IPS DF 4.7 (cell line): ENCODE measurements around the gene MEGF11.

Source experiments
- DNase-seq: peaks from one replicate; pipeline ENCODE4 v3.0.0-alpha.2; 2013; ENCODE audit warnings: low spot score; ENCODE audit errors: extremely low read depth

The MEGF11 gene

GRCh38 chr15:66240240-66240794 is 13.2 kb downstream of the MEGF11 start:
- DNase-seq, result no peak

- DNase-seq, result no peak
Measured at GRCh38 chr15:66239514-66239913, 14.0 kb downstream of the MEGF11 start.

GRCh38 chr15:66238318-66238717 is 15.2 kb downstream of the MEGF11 start:
- no peak for DNase-seq

- DNase-seq, result no peak
Measured at GRCh38 chr15:66237513-66238235, 15.9 kb downstream of the MEGF11 start.

- no peak for DNase-seq
Measured at GRCh38 chr15:66236806-66237375, 16.7 kb downstream of the MEGF11 start.

- no peak for DNase-seq
Measured at GRCh38 chr15:66235866-66236265, 17.7 kb downstream of the MEGF11 start.

- DNase-seq, result no peak
Measured at GRCh38 chr15:66234798-66235197, 18.8 kb downstream of the MEGF11 start.

- DNase-seq, result no peak
Measured at GRCh38 chr15:66233487-66234415, 19.8 kb downstream of the MEGF11 start.

- no peak for DNase-seq
Measured at GRCh38 chr15:66232267-66232625, 21.3 kb downstream of the MEGF11 start.

GRCh38 chr15:66231394-66232266 is 21.9 kb downstream of the MEGF11 start:
- DNase-seq, result no peak

GRCh38 chr15:66229790-66230465 is 23.6 kb downstream of the MEGF11 start:
- no peak for DNase-seq

GRCh38 chr15:66228807-66229735 is 24.5 kb downstream of the MEGF11 start:
- DNase-seq, result no peak

GRCh38 chr15:66226736-66227135 is 26.8 kb downstream of the MEGF11 start:
- DNase-seq, result no peak

- DNase-seq, result no peak
Measured at GRCh38 chr15:66225656-66226274, 27.8 kb downstream of the MEGF11 start.

GRCh38 chr15:66224946-66225345 is 28.6 kb downstream of the MEGF11 start:
- no peak for DNase-seq

- DNase-seq, result no peak
Measured at GRCh38 chr15:66222273-66223198, 31.0 kb downstream of the MEGF11 start.

GRCh38 chr15:66221126-66221525 is 32.4 kb downstream of the MEGF11 start:
- no peak for DNase-seq

- no peak for DNase-seq
Measured at GRCh38 chr15:66220601-66221000, 32.9 kb downstream of the MEGF11 start.
